Ovary (tissue), 3 donors: ENCODE data around the gene HAUS3.

Source experiments
- CTCF ChIP-seq, 3 donors: fragments of 450-650 bp in 2 of 3; fragments of 200-600 bp in 1 of 3; IDR thresholded peaks; one replicate each; pipeline versions ENCODE4 v1.5.1 to v1.8.0; 2016 to 2022; ENCODE audit warnings: antibody characterized with exemption in 3 of 3, mild to moderate bottlenecking in 1 of 3
- EP300 ChIP-seq: sonication (generic); formaldehyde crosslinking; IDR thresholded peaks from one replicate; pipeline ENCODE4 v1.6.1; 2017; ENCODE audit warnings: antibody characterized with exemption
- POLR2A ChIP-seq: fragments of 450-650 bp; IDR thresholded peaks from one replicate; pipeline ENCODE4 v1.6.1; 2017; ENCODE audit warnings: antibody characterized with exemption, mild to moderate bottlenecking, moderate library complexity
- donor health status: DM: no; HTN: no; CAD: no.

GRCh38 chr4:2283199-2283711 lies 41.3 kb upstream of the HAUS3 start:
- TF ChIP-seq CTCF (IDR thresholded peaks at IDR 0.05): no peak
- no peak for TF ChIP-seq POLR2A
- no peak for TF ChIP-seq EP300
